Measurements from ENCODE around the gene SWAP70.

DNA sequence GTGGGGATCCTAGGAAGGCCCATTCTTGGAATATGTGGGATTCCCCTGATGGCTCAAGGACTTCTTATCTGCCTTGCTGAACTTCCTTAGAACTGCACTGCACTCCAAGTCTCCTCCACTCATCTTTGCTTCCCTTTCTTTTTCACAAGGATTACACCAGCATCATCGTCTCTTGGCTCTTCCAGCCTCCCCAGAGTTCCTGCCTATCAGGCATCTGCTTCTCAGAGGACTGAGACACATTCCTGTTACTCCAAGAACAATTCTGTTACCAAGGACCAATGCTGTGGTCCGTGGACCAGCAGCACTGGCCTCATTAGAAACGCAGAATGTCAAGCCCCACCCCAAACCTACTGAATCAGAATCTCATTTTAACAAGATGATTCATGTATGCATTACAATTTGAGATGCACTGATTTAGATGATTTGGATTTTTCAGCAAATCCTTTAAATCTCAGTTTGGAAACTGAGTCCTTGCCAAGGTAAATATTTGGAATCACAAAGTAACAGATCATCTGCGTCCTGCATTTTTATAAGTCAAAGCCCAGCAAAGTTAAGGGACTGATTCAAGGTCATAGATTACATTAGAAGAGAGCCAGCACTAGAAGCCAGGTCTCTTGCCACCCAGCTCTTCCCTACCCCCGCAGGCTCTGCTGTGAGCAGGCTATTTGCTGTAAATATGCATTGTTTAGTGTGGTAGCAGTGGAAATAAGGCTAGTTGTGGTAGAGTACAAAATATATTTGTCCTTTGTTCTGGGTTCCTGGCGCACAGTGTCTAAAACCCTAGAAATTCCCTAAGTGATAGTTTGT lies 110.9 kb downstream of the SWAP70 start:
- TF ChIP-seq, protein P1, sequence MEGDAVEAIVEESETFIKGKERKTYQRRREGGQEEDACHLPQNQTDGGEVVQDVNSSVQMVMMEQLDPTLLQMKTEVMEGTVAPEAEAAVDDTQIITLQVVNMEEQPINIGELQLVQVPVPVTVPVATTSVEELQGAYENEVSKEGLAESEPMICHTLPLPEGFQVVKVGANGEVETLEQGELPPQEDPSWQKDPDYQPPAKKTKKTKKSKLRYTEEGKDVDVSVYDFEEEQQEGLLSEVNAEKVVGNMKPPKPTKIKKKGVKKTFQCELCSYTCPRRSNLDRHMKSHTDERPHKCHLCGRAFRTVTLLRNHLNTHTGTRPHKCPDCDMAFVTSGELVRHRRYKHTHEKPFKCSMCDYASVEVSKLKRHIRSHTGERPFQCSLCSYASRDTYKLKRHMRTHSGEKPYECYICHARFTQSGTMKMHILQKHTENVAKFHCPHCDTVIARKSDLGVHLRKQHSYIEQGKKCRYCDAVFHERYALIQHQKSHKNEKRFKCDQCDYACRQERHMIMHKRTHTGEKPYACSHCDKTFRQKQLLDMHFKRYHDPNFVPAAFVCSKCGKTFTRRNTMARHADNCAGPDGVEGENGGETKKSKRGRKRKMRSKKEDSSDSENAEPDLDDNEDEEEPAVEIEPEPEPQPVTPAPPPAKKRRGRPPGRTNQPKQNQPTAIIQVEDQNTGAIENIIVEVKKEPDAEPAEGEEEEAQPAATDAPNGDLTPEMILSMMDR (conservative IDR thresholded peaks at IDR 0.05 in 1 of 2, IDR thresholded peaks at IDR 0.05 in 1 of 2; ENCODE audit: extremely low read depth in 1 of 2, insufficient read depth in 1 of 2, low read depth in 1 of 2, low read length in 2 of 2): no peak
- TF ChIP-seq EZH2 (IDR thresholded peaks at IDR 0.05; ENCODE audit: borderline replicate concordance, low read length): no peak

Data from mammary epithelial cell (primary cell).